Measurements from ENCODE around the gene DRC7.

Gene DRC7

DNA sequence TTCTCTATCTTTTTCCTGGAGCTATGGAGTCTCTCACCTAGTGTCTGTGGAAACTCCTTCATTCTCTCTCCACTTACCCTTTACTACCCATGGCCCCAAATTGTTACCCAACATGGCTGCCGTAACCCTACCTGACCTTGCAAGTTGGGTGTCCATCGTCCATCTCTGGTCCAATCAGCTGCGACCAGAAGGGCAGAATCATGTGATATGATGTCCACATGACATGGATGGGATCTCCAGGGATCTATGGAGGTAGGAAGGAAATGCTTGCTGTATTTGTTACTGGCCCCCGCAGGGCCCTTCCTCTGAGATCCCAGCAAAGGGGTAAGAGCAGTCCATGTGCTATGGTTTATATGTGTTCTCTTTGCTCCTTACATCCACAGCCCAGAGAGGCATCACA is 8.0 kb upstream of the DRC7 start:
- Histone ChIP-seq H3K4me2 (ENCODE audit: low read length) (no peak overlapping the region), H3K9ac (ENCODE audit: low read length) (no peak overlapping the region), H2BK120ac (ENCODE audit: low read depth, low read length) (no peak overlapping the region), H3K27ac (ENCODE audit: low read depth, low read length) (no peak overlapping the region), H2BK15ac (replicated peaks; ENCODE audit: low read depth) (no peak overlapping the region), H4K5ac (ENCODE audit: low read length) (no peak overlapping the region), H3K27me3 (ENCODE audit: insufficient read depth, low read length, poor library complexity) (no peaks in the 10 kb centered on the region), H3K79me1 (ENCODE audit: low read length) (no peaks in the 10 kb centered on the region), H3K79me2 (ENCODE audit: control insufficient read depth, insufficient read depth, low read length) (no peaks in the 10 kb centered on the region), H2AK5ac (ENCODE audit: low read length) (no peak overlapping the region), H3K36me3 (ENCODE audit: control insufficient read depth, insufficient read depth, low read length) (no peaks in the 10 kb centered on the region), H3K18ac (ENCODE audit: low read length) (no peak overlapping the region), H4K8ac (ENCODE audit: low read depth, low read length) (no peak overlapping the region), H3K4me3 (ENCODE audit: low read length) (no peak overlapping the region), H3K23ac (ENCODE audit: low read length) (no peak overlapping the region), H3K56ac (ENCODE audit: low read length) (no peak overlapping the region), H3K4ac (ENCODE audit: low read depth, low read length) (no peak overlapping the region), H3K4me1 (ENCODE audit: control insufficient read depth, low read depth, low read length) (no peaks in the 10 kb centered on the region), H2BK5ac (ENCODE audit: low read length) (no peak overlapping the region)
- peak; percentile 37 for DNase-seq
- no CpG with 5 or more reads among the region's 4 CpGs for WGBS (ENCODE audit: extremely low coverage, insufficient coverage, low lambda C conversion rate)

DNA sequence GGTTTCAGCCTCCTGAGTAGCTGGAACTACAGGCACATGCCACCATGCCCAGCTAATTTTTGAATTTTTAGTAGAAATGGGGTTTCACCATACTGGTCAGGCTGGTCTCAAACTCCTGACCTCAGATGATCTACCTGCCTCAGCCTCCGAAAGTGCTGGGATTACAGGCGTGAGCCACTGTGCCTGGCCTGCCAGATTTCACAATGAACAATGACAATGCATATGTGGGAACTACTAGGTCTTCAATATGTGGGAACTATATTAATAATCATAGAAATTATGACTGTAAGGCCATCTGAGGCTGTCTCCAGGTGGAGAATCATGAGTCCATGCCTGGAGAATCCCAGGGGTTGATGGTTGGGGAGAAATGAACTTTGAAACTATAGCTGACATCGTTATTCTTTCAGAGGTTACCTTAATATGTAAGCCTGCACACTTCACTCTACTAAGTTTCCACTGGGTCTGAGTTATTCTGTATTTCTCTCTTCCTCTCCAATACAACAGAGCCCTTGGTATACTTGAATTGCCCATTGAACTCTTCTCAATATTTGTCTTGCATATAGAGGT is 7.2 kb upstream of the DRC7 start:
- no peak overlapping the region for H2BK5ac ChIP-seq (ENCODE audit: low read length)
- H3K36me3 ChIP-seq (ENCODE audit: control insufficient read depth, insufficient read depth, low read length), result no peaks in the 10 kb centered on the region
- no peak overlapping the region for H2AK5ac ChIP-seq (ENCODE audit: low read length)
- H3K56ac ChIP-seq (ENCODE audit: low read length), result no peak overlapping the region
- H3K23ac ChIP-seq (ENCODE audit: low read length), result no peak overlapping the region
- H4K8ac ChIP-seq (ENCODE audit: low read depth, low read length), result no peak overlapping the region
- H4K5ac ChIP-seq (ENCODE audit: low read length), result no peak overlapping the region
- H3K9ac ChIP-seq (ENCODE audit: low read length), result no peak overlapping the region
- no peaks in the 10 kb centered on the region for H3K4me1 ChIP-seq (ENCODE audit: control insufficient read depth, low read depth, low read length)
- H3K4me2 ChIP-seq (ENCODE audit: low read length), result no peak overlapping the region
- DNase-seq, result no peak
- no peak overlapping the region for H3K4me3 ChIP-seq (ENCODE audit: low read length)
- H3K4ac ChIP-seq (ENCODE audit: low read depth, low read length), result no peak overlapping the region
- no peak overlapping the region for H2BK15ac ChIP-seq (replicated peaks; ENCODE audit: low read depth)
- no peak overlapping the region for H3K27ac ChIP-seq (ENCODE audit: low read depth, low read length)
- no peak overlapping the region for H2BK120ac ChIP-seq (ENCODE audit: low read depth, low read length)
- no CpG with 5 or more reads among the region's 3 CpGs for WGBS (ENCODE audit: extremely low coverage, insufficient coverage, low lambda C conversion rate)
- H3K79me1 ChIP-seq (ENCODE audit: low read length), result no peaks in the 10 kb centered on the region
- no peak overlapping the region for H3K18ac ChIP-seq (ENCODE audit: low read length)
- no peaks in the 10 kb centered on the region for H3K79me2 ChIP-seq (ENCODE audit: control insufficient read depth, insufficient read depth, low read length)
- H3K27me3 ChIP-seq (ENCODE audit: insufficient read depth, low read length, poor library complexity), result no peaks in the 10 kb centered on the region

DNA sequence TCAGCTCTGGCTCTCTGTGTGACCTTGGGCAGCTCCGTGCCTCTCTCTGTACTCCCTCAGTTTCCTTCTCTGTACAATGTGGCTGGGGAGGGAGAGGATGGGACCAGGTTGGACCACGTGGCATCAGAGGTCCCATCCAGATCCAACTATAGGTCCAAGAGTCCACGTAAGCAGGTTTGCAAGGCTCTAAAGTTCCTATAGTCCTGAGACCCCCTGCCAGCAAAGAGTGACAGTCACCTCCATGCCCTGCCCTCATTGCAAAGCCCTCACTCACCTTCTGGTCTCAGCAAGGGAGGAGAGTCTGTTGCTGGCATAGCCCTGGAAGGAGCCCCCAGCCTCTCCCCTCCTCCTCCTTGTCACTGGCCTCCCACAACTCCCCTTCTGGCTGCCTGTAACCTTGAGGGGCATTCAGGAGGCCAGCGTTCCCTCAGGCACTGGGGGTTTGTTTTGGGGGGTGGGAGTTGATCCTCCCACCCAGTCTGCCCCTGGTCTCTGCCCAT is 6.1 kb upstream of the DRC7 start:
- Histone ChIP-seq H3K27ac (ENCODE audit: low read depth, low read length) (no peak overlapping the region), H3K27me3 (ENCODE audit: insufficient read depth, low read length, poor library complexity) (no peaks in the 10 kb centered on the region), H2BK15ac (replicated peaks; ENCODE audit: low read depth) (no peak overlapping the region), H3K4me3 (ENCODE audit: low read length) (no peak overlapping the region), H3K79me2 (ENCODE audit: control insufficient read depth, insufficient read depth, low read length) (no peaks in the 10 kb centered on the region), H2BK120ac (ENCODE audit: low read depth, low read length) (no peak overlapping the region), H2BK5ac (ENCODE audit: low read length) (no peak overlapping the region), H3K56ac (ENCODE audit: low read length) (no peak overlapping the region), H2AK5ac (ENCODE audit: low read length) (no peak overlapping the region), H3K4me2 (ENCODE audit: low read length) (no peak overlapping the region), H4K8ac (ENCODE audit: low read depth, low read length) (no peak overlapping the region), H3K4me1 (ENCODE audit: control insufficient read depth, low read depth, low read length) (no peaks in the 10 kb centered on the region), H3K23ac (ENCODE audit: low read length) (no peak overlapping the region), H3K79me1 (ENCODE audit: low read length) (no peaks in the 10 kb centered on the region), H3K9ac (ENCODE audit: low read length) (no peak overlapping the region), H3K18ac (ENCODE audit: low read length) (no peak overlapping the region), H3K36me3 (ENCODE audit: control insufficient read depth, insufficient read depth, low read length) (no peaks in the 10 kb centered on the region), H3K4ac (ENCODE audit: low read depth, low read length) (no peak overlapping the region), H4K5ac (ENCODE audit: low read length) (no peak overlapping the region)
- no CpG with 5 or more reads among the region's 4 CpGs for WGBS (ENCODE audit: extremely low coverage, insufficient coverage, low lambda C conversion rate)
- no peak for DNase-seq

DNA sequence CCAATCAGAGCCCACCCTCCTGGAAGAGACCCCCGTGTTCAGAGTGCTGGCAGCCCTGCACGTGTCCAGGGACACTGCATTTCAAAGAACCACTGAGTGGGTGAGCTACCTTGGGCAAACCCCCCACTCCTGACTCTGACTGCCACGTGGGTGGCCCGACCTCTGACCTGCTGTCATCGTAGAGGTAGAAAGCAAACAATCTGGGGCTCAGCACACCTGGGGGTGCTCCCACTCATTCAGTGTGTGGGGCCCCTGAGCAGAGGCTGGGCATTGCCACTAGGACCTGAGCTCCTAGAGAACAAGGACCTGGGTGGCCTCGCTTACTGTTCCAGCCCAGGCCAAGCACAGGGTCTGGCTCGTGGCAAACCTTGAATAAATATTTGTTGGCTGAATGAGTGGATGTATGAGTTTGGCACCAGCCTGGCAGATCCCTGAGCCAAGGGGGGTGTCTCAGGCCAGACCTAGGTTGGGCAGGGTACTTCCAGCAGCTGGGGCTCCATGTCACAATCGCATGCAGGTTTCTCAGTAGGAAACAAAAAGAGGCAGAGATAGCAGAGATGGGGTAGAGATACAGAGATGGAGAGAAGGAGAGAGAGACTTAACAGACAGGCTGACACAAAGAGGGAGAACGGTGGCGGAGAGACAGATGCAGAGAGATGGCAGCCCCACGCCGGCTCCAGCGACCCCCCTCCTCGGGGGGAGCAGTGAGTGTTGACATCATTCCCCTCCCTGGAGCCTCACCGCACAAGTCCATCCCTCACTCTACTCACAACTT is 5.4 kb upstream of the DRC7 start:
- no peaks in the 10 kb centered on the region for H3K4me1 ChIP-seq (ENCODE audit: control insufficient read depth, low read depth, low read length)
- no peak overlapping the region for H3K9ac ChIP-seq (ENCODE audit: low read length)
- H3K4me3 ChIP-seq (ENCODE audit: low read length), result no peak overlapping the region
- H3K79me2 ChIP-seq (ENCODE audit: control insufficient read depth, insufficient read depth, low read length), result no peaks in the 10 kb centered on the region
- no CpG with 5 or more reads among the region's 15 CpGs for WGBS (ENCODE audit: extremely low coverage, insufficient coverage, low lambda C conversion rate)
- no peak overlapping the region for H2BK15ac ChIP-seq (replicated peaks; ENCODE audit: low read depth)
- H3K79me1 ChIP-seq (ENCODE audit: low read length), result no peaks in the 10 kb centered on the region
- H4K5ac ChIP-seq (ENCODE audit: low read length), result no peak overlapping the region
- no peak overlapping the region for H2BK120ac ChIP-seq (ENCODE audit: low read depth, low read length)
- H2BK5ac ChIP-seq (ENCODE audit: low read length), result no peak overlapping the region
- no peak overlapping the region for H4K8ac ChIP-seq (ENCODE audit: low read depth, low read length)
- no peak for DNase-seq
- H2AK5ac ChIP-seq (ENCODE audit: low read length), result no peak overlapping the region
- no peak overlapping the region for H3K23ac ChIP-seq (ENCODE audit: low read length)
- no peak overlapping the region for H3K56ac ChIP-seq (ENCODE audit: low read length)
- H3K4me2 ChIP-seq (ENCODE audit: low read length), result no peak overlapping the region
- H3K36me3 ChIP-seq (ENCODE audit: control insufficient read depth, insufficient read depth, low read length), result no peaks in the 10 kb centered on the region
- H3K27ac ChIP-seq (ENCODE audit: low read depth, low read length), result no peak overlapping the region
- H3K18ac ChIP-seq (ENCODE audit: low read length), result no peak overlapping the region
- H3K27me3 ChIP-seq (ENCODE audit: insufficient read depth, low read length, poor library complexity), result no peaks in the 10 kb centered on the region
- no peak overlapping the region for H3K4ac ChIP-seq (ENCODE audit: low read depth, low read length)

DNA sequence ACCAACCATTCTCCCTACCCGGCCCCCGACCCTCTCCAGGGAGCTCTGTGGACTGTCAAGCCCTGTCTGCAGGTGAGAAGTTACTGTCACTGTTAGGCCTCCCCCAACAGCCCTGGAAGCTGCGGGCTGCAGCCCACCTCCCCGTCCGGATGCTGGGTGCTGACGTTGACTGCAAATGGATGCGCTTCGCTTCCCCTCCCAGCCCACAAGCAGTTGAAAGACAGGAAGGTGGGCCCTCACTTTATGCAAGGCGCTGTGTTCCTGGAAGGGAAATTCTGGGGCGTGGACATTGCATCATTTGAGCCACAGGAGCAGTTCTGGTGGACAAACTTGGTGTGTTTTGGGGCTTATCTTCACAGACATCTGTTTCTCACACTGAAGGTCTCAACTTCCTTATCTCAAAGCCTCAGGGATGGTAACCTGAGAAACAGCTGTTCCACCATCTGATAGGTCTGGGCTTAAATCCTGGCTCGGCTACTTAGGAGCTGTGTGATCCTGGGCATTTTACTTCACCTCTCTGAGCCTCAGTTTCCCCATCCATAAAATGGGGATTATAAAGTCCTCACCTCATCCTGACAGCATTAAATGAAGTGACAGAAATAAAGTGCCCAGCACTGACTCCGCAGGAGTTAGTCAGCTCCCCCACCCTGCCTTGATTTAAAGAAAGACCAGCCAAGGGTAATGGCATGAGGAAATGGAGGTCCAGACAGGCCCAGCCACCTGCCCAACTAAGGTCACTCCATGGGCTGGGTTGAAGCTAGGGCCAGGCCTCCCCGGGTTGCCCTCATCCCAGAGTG is 4.6 kb upstream of the DRC7 start:
- WGBS (ENCODE audit: extremely low coverage, insufficient coverage, low lambda C conversion rate), result no CpG with 5 or more reads among the region's 13 CpGs
- Histone ChIP-seq H3K4me1 (ENCODE audit: control insufficient read depth, low read depth, low read length) (no peaks in the 10 kb centered on the region), H3K18ac (ENCODE audit: low read length) (no peak overlapping the region), H3K9ac (ENCODE audit: low read length) (no peak overlapping the region), H2BK120ac (ENCODE audit: low read depth, low read length) (no peak overlapping the region), H3K36me3 (ENCODE audit: control insufficient read depth, insufficient read depth, low read length) (no peaks in the 10 kb centered on the region), H3K4me3 (ENCODE audit: low read length) (no peak overlapping the region), H4K8ac (ENCODE audit: low read depth, low read length) (no peak overlapping the region), H3K4ac (ENCODE audit: low read depth, low read length) (no peak overlapping the region), H3K27ac (ENCODE audit: low read depth, low read length) (no peak overlapping the region), H3K4me2 (ENCODE audit: low read length) (no peak overlapping the region), H3K56ac (ENCODE audit: low read length) (peak overlapping the region; percentile 27), H3K23ac (ENCODE audit: low read length) (no peak overlapping the region), H2BK5ac (ENCODE audit: low read length) (no peak overlapping the region), H2AK5ac (ENCODE audit: low read length) (no peak overlapping the region), H2BK15ac (replicated peaks; ENCODE audit: low read depth) (no peak overlapping the region), H4K5ac (ENCODE audit: low read length) (no peak overlapping the region), H3K79me1 (ENCODE audit: low read length) (no peaks in the 10 kb centered on the region), H3K79me2 (ENCODE audit: control insufficient read depth, insufficient read depth, low read length) (no peaks in the 10 kb centered on the region), H3K27me3 (ENCODE audit: insufficient read depth, low read length, poor library complexity) (no peaks in the 10 kb centered on the region)
- peak; percentile 70 for DNase-seq
